Trophoblast cell (in vitro differentiated cells and primary cell): ENCODE data around the gene TIGAR. TPM values are rescaled to one million over a fixed set of nuclear protein-coding genes. Genes with fewer than 3 reads are reported as not detected.

Source experiments
- DNase-seq, 2 donors: peaks; one replicate each; pipeline ENCODE4 v3.0.0-alpha.2; 2016
- H2AFZ ChIP-seq: 2 replicates; pipeline ENCODE4 v1.6.1; 2013; ENCODE audit warnings: low read length, moderate library complexity, mild to moderate bottlenecking; ENCODE audit not compliant: insufficient read depth, poor library complexity
- H2AK5ac ChIP-seq: 2 replicates; pipeline ENCODE4 v1.6.1; 2013; ENCODE audit warnings: mild to moderate bottlenecking, low read length
- H2BK120ac ChIP-seq: 2 replicates; pipeline ENCODE4 v1.6.1; 2013; ENCODE audit warnings: low read length, mild to moderate bottlenecking, moderate library complexity; ENCODE audit not compliant: insufficient read depth, poor library complexity
- H2BK12ac ChIP-seq: 2 replicates; pipeline ENCODE4 v1.6.1; 2013; ENCODE audit warnings: mild to moderate bottlenecking, low read length, moderate library complexity
- H2BK5ac ChIP-seq: 2 replicates; pipeline ENCODE4 v1.6.1; 2013; ENCODE audit warnings: low read length, low read depth, moderate library complexity, mild to moderate bottlenecking; ENCODE audit not compliant: poor library complexity
- H3K14ac ChIP-seq: 2 replicates; pipeline ENCODE4 v1.6.1; 2013; ENCODE audit warnings: mild to moderate bottlenecking, low read length
- H3K18ac ChIP-seq: 2 replicates; pipeline ENCODE4 v1.6.1; 2013; ENCODE audit warnings: mild to moderate bottlenecking, low read length
- H3K23ac ChIP-seq: 2 replicates; pipeline ENCODE4 v1.6.1; 2013; ENCODE audit warnings: low read length
- H3K27ac ChIP-seq: 2 replicates; pipeline ENCODE4 v1.5.1; 2013; ENCODE audit warnings: low read depth, mild to moderate bottlenecking, inconsistent platforms, low read length, moderate library complexity
- H3K27me3 ChIP-seq: 2 replicates; pipeline ENCODE4 v1.6.1; 2013; ENCODE audit warnings: inconsistent platforms, mild to moderate bottlenecking, low read length, moderate library complexity; ENCODE audit not compliant: insufficient read depth
- H3K36me3 ChIP-seq, 2 experiments: 1 replicate in 1 of 2; 2 replicates in 1 of 2; pipeline ENCODE4 v1.6.1; 2013; ENCODE audit warnings: low read length in 2 of 2, mild to moderate bottlenecking in 2 of 2, moderate library complexity in 1 of 2; ENCODE audit not compliant: insufficient read depth in 2 of 2, control insufficient read depth in 1 of 2
- H3K4ac ChIP-seq: 2 replicates; pipeline ENCODE4 v1.6.1; 2013; ENCODE audit warnings: low read depth, mild to moderate bottlenecking, low read length, moderate library complexity
- H3K4me1 ChIP-seq, 2 experiments: 1 replicate in 1 of 2; 2 replicates in 1 of 2; pipeline ENCODE4 v1.6.1; 2013; ENCODE audit warnings: low read length in 2 of 2, mild to moderate bottlenecking in 2 of 2, moderate library complexity in 1 of 2; ENCODE audit not compliant: insufficient read depth in 2 of 2, control insufficient read depth in 1 of 2
- H3K4me2 ChIP-seq: 2 replicates; pipeline ENCODE4 v1.6.1; 2013; ENCODE audit warnings: inconsistent platforms, mild to moderate bottlenecking, low read length, moderate library complexity
- H3K4me3 ChIP-seq: 2 replicates; pipeline ENCODE4 v1.5.1; 2013; ENCODE audit warnings: mild to moderate bottlenecking, low read depth, low read length, inconsistent platforms
- H3K79me1 ChIP-seq: one replicate; pipeline ENCODE4 v1.6.1; 2013; ENCODE audit warnings: low read length
- H3K79me2 ChIP-seq: 2 replicates; pipeline ENCODE4 v1.6.1; 2013; ENCODE audit warnings: low read length, mild to moderate bottlenecking; ENCODE audit not compliant: control insufficient read depth, insufficient read depth, poor library complexity
- H3K9ac ChIP-seq: 2 replicates; pipeline ENCODE4 v1.6.1; 2013; ENCODE audit warnings: mild to moderate bottlenecking, low read length
- H3K9me3 ChIP-seq: 2 replicates; pipeline ENCODE4 v1.6.1; 2013; ENCODE audit warnings: low read depth, mild to moderate bottlenecking, control low read depth, inconsistent platforms, low read length; ENCODE audit not compliant: insufficient read depth
- H4K12ac ChIP-seq: 2 replicates; pipeline ENCODE4 v1.6.1; 2013; ENCODE audit warnings: low read depth, mild to moderate bottlenecking, low read length, moderate library complexity
- H4K8ac ChIP-seq: 2 replicates; pipeline ENCODE4 v1.6.1; 2013; ENCODE audit warnings: low read depth, mild to moderate bottlenecking, low read length, moderate library complexity
- H4K91ac ChIP-seq: one replicate; pipeline ENCODE4 v1.6.1; 2013; ENCODE audit warnings: low read depth, mild to moderate bottlenecking, low read length, moderate library complexity
- WGBS: extraction: QIAGEN DNeasy Blood & Tissue Kit; methylation state at CpG from one replicate; pipeline ENCODE4 v1.1.7; 2013; ENCODE audit warnings: missing lambda C conversion rate; ENCODE audit not compliant: insufficient read length, insufficient coverage; ENCODE audit errors: extremely low coverage; 5-methylcytosine and 5-hydroxymethylcytosine counted together
- polyA plus RNA-seq: library from polyadenylated mRNA; stranded (reverse); fragments of 200-250 nt; gene quantifications from 2 replicates; pipeline ENCODE4 v1.2.3, GENCODE V29; 2013

The TIGAR gene
- polyA plus RNA-seq, result 22.8 and 24.9 TPM in 2 replicates

GRCh38 chr12:4320853-4321701, at the start of gene TIGAR:
TSS of gene TIGAR (plus strand) at chr12:4321213. CDS start at chr12:4321272, 59 bp downstream.
- no peaks in the 10 kb centered on the region for H3K9me3 ChIP-seq
- peaks cover 9% of the 10 kb centered on the region for H3K79me2 ChIP-seq
- H3K27ac ChIP-seq, result peak within 1 kb of the TSS; percentile 73
- peak within 1 kb of the TSS; percentile 85 for H3K9ac ChIP-seq
- H2BK120ac ChIP-seq, result peak within 1 kb of the TSS; percentile 70
- peaks cover 4 to 5% of the 10 kb centered on the region in 2 experiments for H3K36me3 ChIP-seq
- peak within 1 kb of the TSS; percentile 74 for H4K91ac ChIP-seq
- H3K23ac ChIP-seq, result no peak within 1 kb of the TSS
- no peaks in the 10 kb centered on the region for H3K27me3 ChIP-seq
- H4K12ac ChIP-seq, result peak within 1 kb of the TSS; percentile 46
- H3K4me3 ChIP-seq, result peak within 1 kb of the TSS; percentile 94
- H3K4me1 ChIP-seq, result peaks cover 2 to 4% of the 10 kb centered on the region in 2 experiments
- H3K18ac ChIP-seq, result peak within 1 kb of the TSS; percentile 82
- H3K79me1 ChIP-seq, result peaks cover 8% of the 10 kb centered on the region
- peak within 1 kb of the TSS; percentile 74 for H2BK5ac ChIP-seq
- peak within 1 kb of the TSS; percentile 85 for H4K8ac ChIP-seq
- H2BK12ac ChIP-seq, result peak within 1 kb of the TSS; percentile 15
- peak within 1 kb of the TSS; percentile 91 for H3K4ac ChIP-seq
- peak within 1 kb of the TSS; percentile 71 for H3K4me2 ChIP-seq
- peak within 1 kb of the TSS; percentile 91 for H3K14ac ChIP-seq
- no CpG with 5 or more reads among the region's 76 CpGs for WGBS
- H2AK5ac ChIP-seq, result peak within 1 kb of the TSS; percentile 44
- H2AFZ ChIP-seq, result peak within 1 kb of the TSS; percentile 59
- peak; percentile 98 for DNase-seq

- Histone ChIP-seq H3K23ac (no peak overlapping the region), H4K8ac (peak overlapping the region; percentile 76), H3K9me3 (peaks cover 1% of the 10 kb centered on the region), H3K27me3 (peaks cover 28% of the 10 kb centered on the region), H3K27ac (peak overlapping the region; percentile 52), H2BK12ac (peak overlapping the region; percentile 74), H3K36me3 (peaks cover 3 to 8% of the 10 kb centered on the region in 2 experiments), H3K4ac (peak overlapping the region; percentile 14), H4K12ac (peak overlapping the region; percentile 45), H3K4me3 (peak overlapping the region; percentile 30), H3K9ac (peak overlapping the region; percentile 63), H2AFZ (peak overlapping the region; percentile 58), H3K14ac (peak overlapping the region; percentile 63), H2BK120ac (peak overlapping the region; percentile 79), H3K4me1 (peaks cover 24 to 35% of the 10 kb centered on the region in 2 experiments), H4K91ac (peak overlapping the region; percentile 89), H2BK5ac (peak overlapping the region; percentile 10), H3K18ac (peak overlapping the region; percentile 71), H3K79me2 (peaks cover 15% of the 10 kb centered on the region), H3K4me2 (peak overlapping the region; percentile 94), H2AK5ac (peak overlapping the region; percentile 67), H3K79me1 (peaks cover 41% of the 10 kb centered on the region)
- no CpG with 5 or more reads among the region's 43 CpGs for WGBS
- no peak for DNase-seq
Observed at GRCh38 chr12:4271717-4272423, 49.1 kb upstream of the TIGAR start.

GRCh38 chr12:4272424-4273272, 48.4 kb upstream of the TIGAR start:
- Histone ChIP-seq H3K27ac (peak overlapping the region; percentile 48), H3K4me2 (peak overlapping the region; percentile 94), H2AFZ (peak overlapping the region; percentile 42), H3K4ac (peak overlapping the region; percentile 9), H2BK12ac (peak overlapping the region; percentile 74), H3K79me2 (peaks cover 15% of the 10 kb centered on the region), H3K4me3 (peak overlapping the region; percentile 12), H4K91ac (peak overlapping the region; percentile 89), H4K12ac (peak overlapping the region; percentile 45), H3K14ac (peak overlapping the region; percentile 63), H4K8ac (peak overlapping the region; percentile 76), H2BK120ac (peak overlapping the region; percentile 79), H3K36me3 (peaks cover 5 to 13% of the 10 kb centered on the region in 2 experiments), H2BK5ac (peak overlapping the region; percentile 10), H3K79me1 (peaks cover 41% of the 10 kb centered on the region), H3K27me3 (peaks cover 28% of the 10 kb centered on the region), H3K4me1 (peaks cover 24 to 36% of the 10 kb centered on the region in 2 experiments), H3K9ac (peak overlapping the region; percentile 63), H3K18ac (peak overlapping the region; percentile 71), H3K9me3 (peaks cover 1% of the 10 kb centered on the region), H2AK5ac (peak overlapping the region; percentile 67), H3K23ac (no peak overlapping the region)
- no peak for DNase-seq
- no CpG with 5 or more reads among the region's 62 CpGs for WGBS

GRCh38 chr12:4273273-4273651, 47.8 kb upstream of the TIGAR start:
- H3K27me3 ChIP-seq, result peaks cover 28% of the 10 kb centered on the region
- peak overlapping the region; percentile 94 for H3K4me2 ChIP-seq
- H2BK120ac ChIP-seq, result no peak overlapping the region
- no peak overlapping the region for H3K27ac ChIP-seq
- peaks cover 15% of the 10 kb centered on the region for H3K79me2 ChIP-seq
- H4K12ac ChIP-seq, result no peak overlapping the region
- H2AFZ ChIP-seq, result no peak overlapping the region
- H3K9me3 ChIP-seq, result peaks cover 1% of the 10 kb centered on the region
- no peak overlapping the region for H2AK5ac ChIP-seq
- H4K91ac ChIP-seq, result no peak overlapping the region
- H2BK12ac ChIP-seq, result no peak overlapping the region
- no peak overlapping the region for H3K4ac ChIP-seq
- no peak overlapping the region for H3K18ac ChIP-seq
- no peak overlapping the region for H2BK5ac ChIP-seq
- peaks cover 26 to 41% of the 10 kb centered on the region in 2 experiments for H3K4me1 ChIP-seq
- WGBS, result no CpG with 5 or more reads among the region's 10 CpGs
- peak overlapping the region; percentile 96 for H3K4me3 ChIP-seq
- H3K9ac ChIP-seq, result no peak overlapping the region
- no peak overlapping the region for H3K14ac ChIP-seq
- DNase-seq, result no peak
- no peak overlapping the region for H4K8ac ChIP-seq
- H3K36me3 ChIP-seq, result peaks cover 9 to 18% of the 10 kb centered on the region in 2 experiments
- H3K23ac ChIP-seq, result no peak overlapping the region
- H3K79me1 ChIP-seq, result peaks cover 41% of the 10 kb centered on the region
